Measurements from ENCODE around the gene OR2F2.

- TF ChIP-seq CTCF (conservative IDR thresholded peaks at IDR 0.05 in 1 of 2, IDR thresholded peaks at IDR 0.05 in 1 of 2; ENCODE audit: extremely low read depth in 1 of 2, insufficient read depth in 1 of 2, low read depth in 1 of 2, low read length in 2 of 2) (no peak), EZH2 (IDR thresholded peaks at IDR 0.05; ENCODE audit: borderline replicate concordance, low read length) (no peak)
Measured at GRCh38 chr7:143936087-143937009, 1.3 kb downstream of the OR2F2 start.

Measured in mammary epithelial cell (primary cell).